Epithelial cell of proximal tubule (primary cell): Measurements from ENCODE around the gene NEDD9. TPM values are rescaled to one million over a fixed set of nuclear protein-coding genes. Genes with fewer than 3 reads are reported as not detected.
A peak's percentile ranks its signal among the peaks of the same experiment; 100 is the strongest.

ENCODE experiments used
- DNase-seq: peaks from one replicate; pipeline ENCODE4 v3.0.0-alpha.2; 2011; ENCODE audit warnings: low read depth
- H3K4me3 ChIP-seq: 2 replicates; pipeline ENCODE4 v1.5.1; 2011; ENCODE audit warnings: low read depth, mild to moderate bottlenecking, low read length
- CTCF ChIP-seq: conservative IDR thresholded peaks from 2 replicates; pipeline ENCODE4 v1.5.1; 2012; ENCODE audit warnings: low read depth, mild to moderate bottlenecking, low read length
- total RNA-seq: library from RNA; depleted of rRNA; stranded (reverse); fragments of >200 nt; gene quantifications from 2 replicates; pipeline ENCODE4 v1.2.3, GENCODE V29; 2015

The NEDD9 gene
- total RNA-seq, 1 donor from 2014 or later, result 35.1 TPM

- H3K4me3 ChIP-seq, result no peak overlapping the region
- no peak for TF ChIP-seq CTCF
- no peak for DNase-seq
Observed at GRCh38 chr6:11200356-11200755, 32.1 kb downstream of the NEDD9 start.

DNA sequence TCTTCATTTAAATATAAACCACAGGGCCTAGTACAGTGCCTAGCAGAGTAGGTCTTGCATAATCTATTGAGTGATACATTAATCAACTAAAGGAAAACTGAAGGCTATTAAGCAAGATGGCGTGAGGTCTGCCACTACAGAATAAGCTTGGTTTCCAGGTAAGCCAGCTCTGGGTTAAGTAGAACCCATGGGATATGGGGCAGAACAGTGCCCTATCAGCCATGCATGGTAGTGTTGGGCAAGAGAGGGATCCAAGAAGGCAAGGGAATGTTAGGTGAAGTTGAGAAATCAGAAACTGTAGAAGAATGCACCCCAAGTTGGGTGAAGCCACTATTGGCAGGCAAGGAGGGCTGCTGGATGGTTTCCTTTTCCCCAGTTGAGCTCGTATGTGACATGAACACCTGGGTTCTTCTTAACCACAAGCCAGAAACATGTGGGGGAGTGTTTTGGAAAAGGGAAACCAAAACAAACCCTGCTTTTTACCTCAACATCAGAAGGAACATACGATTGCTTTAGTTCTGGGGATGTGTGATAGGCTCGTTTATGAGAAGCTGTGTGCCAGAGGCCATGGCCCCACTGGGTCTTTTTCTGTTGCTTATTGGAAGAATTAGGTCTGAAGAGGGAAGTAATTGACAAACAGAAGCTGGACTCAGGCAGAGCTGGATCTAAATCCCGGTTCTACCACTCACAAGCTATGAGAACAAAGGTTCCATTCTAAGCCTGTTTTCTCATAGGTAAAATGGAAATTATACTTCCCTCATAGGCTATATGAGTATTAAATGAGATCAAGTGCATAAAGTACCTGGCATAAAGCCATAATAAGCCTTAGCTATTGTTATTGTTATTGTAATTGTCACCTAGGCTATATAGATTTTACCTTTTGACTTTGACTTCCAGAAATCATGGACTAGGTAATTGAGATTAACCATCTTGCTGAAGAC lies 33.5 kb downstream of the NEDD9 start:
- DNase-seq, result peak; percentile 53
- H3K4me3 ChIP-seq, result no peak overlapping the region
- TF ChIP-seq CTCF, result no peak

GRCh38 chr6:11197850-11198249 lies 34.6 kb downstream of the NEDD9 start:
- no peak for DNase-seq
- no peak overlapping the region for H3K4me3 ChIP-seq
- TF ChIP-seq CTCF, result no peak

- TF ChIP-seq CTCF, result no peak
- no peak for DNase-seq
- H3K4me3 ChIP-seq, result no peak overlapping the region
Observed at GRCh38 chr6:11197175-11197536, 35.3 kb downstream of the NEDD9 start.

- TF ChIP-seq CTCF, result no peak
- H3K4me3 ChIP-seq, result no peak overlapping the region
- no peak for DNase-seq
Observed at GRCh38 chr6:11196511-11197174, 35.8 kb downstream of the NEDD9 start.

DNA sequence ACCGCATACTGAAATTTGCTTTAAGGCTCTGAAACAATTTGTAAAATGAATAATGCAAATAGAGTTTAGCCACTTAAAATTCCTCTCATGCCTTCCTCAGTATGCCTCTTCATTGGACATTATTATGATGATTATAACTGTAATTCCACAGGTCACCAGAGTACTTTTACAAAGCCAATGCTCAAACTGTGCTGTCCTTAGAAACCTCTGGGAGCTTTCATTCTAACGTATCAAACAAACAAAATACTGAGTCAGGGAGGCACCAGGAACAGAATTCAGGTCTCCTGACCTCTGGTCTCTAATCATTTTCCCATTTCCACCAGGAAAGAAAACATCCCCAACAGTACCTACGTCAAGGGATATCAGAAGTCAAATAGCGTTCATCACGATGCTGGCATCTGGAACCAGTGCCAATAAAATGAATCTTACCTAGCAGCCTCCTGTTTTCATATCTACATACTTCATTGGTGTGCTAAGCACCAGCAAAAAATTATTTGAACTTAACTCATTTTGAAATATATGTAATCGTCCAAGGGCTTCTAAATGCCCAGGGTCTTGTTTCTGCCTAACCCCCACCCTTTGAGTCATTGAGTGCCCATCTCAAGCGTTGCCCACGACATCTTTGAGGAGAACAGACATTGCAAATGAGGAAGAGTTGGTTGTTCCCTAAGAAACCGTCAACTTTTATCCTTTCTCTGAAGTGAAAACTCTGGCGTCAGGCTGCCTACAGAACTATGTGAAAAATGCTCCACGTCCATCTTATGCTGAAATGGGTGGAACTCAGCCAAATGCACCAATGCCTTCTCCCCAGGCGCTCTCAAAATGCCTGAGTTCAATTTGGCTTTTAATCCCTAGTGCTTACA lies 37.9 kb downstream of the NEDD9 start:
- no peak overlapping the region for H3K4me3 ChIP-seq
- DNase-seq, result no peak
- no peak for TF ChIP-seq CTCF
